ENCODE data around the gene NAXE.

DNA sequence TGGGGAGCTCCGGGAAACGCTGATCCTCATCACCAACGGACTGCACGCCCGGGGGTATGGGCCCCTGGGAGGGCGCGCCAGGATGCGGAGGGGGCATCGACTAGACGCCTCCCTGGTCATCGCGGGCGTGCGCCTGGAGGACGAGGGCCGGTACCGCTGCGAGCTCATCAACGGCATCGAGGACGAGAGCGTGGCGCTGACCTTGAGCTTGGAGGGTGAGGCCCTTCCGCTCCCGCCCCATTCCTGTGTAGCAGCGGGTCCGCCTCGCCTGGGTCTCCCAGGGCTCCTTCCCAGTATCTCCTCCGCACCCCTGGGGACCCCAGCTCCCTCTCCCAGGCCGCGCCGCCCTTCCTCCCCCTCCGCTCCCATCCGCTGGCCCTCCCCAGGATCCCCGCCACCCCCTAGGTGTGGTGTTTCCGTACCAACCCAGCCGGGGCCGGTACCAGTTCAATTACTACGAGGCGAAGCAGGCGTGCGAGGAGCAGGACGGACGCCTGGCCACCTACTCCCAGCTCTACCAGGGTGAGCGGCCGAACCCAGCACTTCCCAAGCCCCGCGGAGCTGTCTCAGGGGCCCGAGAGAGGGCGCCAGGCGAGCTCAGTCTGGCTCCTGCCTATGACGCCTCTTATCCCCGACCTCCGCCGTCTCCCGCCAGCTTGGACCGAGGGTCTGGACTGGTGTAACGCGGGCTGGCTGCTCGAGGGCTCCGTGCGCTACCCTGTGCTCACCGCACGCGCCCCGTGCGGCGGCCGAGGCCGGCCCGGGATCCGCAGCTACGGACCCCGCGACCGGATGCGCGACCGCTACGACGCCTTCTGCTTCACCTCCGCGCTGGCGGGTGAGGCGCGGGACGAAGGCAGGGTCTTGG lies 32.6 kb downstream of the NAXE start:
- no peak for TF ChIP-seq POLR2A (IDR thresholded peaks at IDR 0.05; ENCODE audit: low read depth, low read length)
- no peak for TF ChIP-seq POLR2AphosphoS5 (IDR thresholded peaks at IDR 0.05; ENCODE audit: low read depth, low read length)
- TF ChIP-seq TAF1 (IDR thresholded peaks at IDR 0.05; ENCODE audit: low read depth, low read length) = no peak
- no peak for TF ChIP-seq POU2F2 (IDR thresholded peaks at IDR 0.05; ENCODE audit: low read depth, low read length)

All from GM12891 (cell line).